ENCODE measurements around the gene YTHDF1.

The YTHDF1 gene

DNA sequence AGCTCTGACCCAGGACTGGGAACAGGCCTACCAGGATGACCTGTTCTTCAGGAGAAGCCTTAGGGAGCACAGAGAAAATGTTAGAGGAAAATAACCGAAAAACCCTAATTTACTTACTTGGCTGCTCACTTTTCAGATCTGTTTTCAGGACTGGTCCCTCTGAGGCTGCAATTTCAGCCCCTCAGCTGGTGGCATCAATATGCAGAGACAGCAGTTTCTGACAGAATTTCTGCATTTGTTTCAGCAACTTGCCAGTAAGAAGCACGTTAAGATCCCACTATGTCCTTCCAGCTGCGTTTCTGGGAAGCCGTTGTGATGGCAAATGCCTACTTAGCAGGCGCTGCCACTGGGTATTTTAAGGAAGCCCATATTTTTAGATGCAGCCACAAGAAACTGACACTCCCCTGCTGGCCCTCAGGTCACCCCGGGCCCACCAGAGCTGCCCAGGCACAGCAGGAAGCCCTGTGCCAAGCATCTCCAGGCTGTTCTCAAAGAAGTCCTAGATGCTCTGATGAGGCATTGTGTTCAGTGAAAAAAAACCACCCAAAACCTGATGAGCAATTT, 7.5 kb downstream of the YTHDF1 start:
- no peak for DNase-seq (ENCODE audit: low spot score)

- peak; percentile 38 for DNase-seq (ENCODE audit: low spot score)
Observed at GRCh38 chr20:63206878-63207277, 9.1 kb downstream of the YTHDF1 start.

DNA sequence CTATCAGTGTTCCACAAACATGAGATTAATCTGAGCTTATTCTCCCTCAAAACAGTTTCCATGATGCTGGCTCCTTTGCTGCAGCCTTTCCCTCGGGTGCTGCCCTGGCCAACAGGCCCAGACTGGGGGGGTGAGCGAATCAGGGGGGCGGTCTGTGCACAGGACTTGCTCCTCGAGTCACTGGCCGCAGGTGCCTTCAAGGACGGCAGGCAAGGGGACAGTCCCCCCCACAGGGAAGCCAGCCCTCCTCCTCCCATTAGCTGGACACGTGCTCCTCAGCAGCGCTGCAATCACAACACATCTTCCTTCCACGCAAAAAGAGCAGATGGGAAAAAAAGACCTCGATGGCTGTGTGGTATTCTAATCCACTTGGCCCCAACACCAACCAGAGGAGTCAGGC, 10.0 kb downstream of the YTHDF1 start:
- DNase-seq (ENCODE audit: low spot score), result no peak

- DNase-seq (ENCODE audit: low spot score), result no peak
Observed at GRCh38 chr20:63204362-63204761, 11.6 kb downstream of the YTHDF1 start.

DNA sequence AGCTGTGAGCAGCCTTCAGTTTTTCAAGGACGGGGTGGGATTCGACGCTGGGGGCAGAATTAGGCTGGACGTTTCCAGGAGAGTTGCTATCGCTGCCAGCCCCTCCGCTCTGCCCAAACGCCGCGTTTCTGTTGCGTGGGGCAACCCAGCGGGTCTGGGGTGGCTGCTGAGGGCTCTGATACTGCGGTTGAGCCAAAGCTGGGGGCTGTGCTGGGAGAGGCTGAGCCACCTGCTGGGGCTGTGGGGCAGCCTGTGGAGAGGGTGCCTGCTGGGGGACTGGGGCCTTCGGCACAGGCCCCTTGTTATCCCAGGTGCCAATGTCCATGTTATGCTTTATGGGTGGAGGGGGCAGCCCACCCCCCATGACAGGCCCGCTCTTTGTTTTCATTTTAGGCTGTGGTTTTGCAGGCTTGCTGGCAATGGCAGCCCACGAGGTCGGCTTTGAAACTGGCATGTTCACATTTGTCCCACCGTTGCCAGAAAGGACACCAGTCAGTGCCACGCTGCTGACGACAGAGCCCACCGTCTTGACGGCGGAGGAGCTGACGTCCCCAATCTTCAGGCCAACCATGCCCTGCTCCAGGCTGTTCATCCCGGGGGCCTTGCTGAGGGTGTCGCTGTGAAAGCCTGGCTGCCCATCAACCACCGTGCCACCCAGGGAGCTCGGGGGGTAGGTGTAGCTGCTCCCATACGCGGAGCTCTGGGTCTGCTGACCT, 13.0 kb downstream of the YTHDF1 start:
- no peak for DNase-seq (ENCODE audit: low spot score)

DNA sequence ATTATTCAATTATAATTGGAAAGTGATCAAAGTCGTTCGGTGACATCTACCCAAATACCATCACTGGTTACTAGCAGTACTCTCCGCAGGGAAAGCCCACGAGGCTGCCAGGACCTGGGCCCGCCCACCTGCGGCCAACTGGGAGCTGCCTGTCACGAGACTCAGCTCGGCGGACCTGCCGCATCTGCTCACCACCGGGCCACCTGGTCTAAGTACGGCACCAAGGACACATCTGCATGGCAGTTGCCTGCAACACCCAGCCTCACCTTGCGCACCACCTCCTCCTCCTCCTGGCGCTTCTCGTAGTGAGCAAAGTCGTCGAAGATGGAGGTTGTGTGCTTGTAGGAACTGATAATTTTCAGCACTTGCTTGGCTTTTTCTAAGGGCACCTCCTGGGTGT, 13.9 kb downstream of the YTHDF1 start:
- DNase-seq (ENCODE audit: low spot score), result no peak

- no peak for DNase-seq (ENCODE audit: low spot score)
Observed at GRCh38 chr20:63198606-63199005, 17.3 kb downstream of the YTHDF1 start.

- DNase-seq (ENCODE audit: low spot score), result no peak
Observed at GRCh38 chr20:63196768-63197470, 19.0 kb downstream of the YTHDF1 start.

DNA sequence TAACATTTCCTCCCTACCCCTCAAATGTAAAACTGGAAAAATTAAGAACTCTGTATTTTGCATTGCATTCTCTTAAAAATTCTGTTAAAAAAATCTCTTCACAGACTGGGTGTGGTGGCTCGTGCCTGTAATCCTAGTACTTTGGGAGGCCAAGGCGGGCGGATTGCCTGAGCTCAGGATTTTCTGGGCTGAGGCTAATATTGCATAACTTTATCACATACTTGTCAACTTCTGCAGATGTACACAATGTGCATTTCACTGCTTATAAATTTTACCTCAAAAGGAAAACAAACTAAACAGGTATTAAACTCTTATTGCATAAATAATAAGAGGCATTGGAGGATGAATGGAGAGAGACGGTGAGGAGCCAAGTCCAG, 21.1 kb downstream of the YTHDF1 start:
- no peak for DNase-seq (ENCODE audit: low spot score)

- no peak for DNase-seq (ENCODE audit: low spot score)
Observed at GRCh38 chr20:63194007-63194796, 21.7 kb downstream of the YTHDF1 start.

- no peak for DNase-seq (ENCODE audit: low spot score)
Observed at GRCh38 chr20:63192721-63193120, 23.2 kb downstream of the YTHDF1 start.

- no peak for DNase-seq (ENCODE audit: low spot score)
Observed at GRCh38 chr20:63191400-63191799, 24.5 kb downstream of the YTHDF1 start.

DNA sequence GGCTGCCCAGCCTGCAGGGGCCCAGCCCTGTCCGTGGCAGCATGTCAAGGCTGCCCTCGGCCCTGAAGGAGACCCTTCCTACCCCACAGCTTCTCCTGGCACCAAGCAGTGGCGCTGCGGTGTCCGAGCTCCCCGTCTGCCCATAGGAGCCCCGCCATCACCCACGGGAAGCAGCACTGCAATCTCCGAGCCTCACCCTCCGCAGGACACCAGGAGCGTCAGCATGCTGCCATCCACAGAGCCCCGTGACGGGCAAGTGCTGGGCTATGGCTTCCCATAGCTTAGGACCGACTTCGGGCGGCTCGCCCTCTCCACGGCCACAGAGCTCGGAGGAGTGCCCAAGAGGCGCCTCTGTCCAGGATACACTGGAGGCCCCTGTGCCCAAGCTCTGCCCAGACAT, 25.1 kb downstream of the YTHDF1 start:
- DNase-seq (ENCODE audit: low spot score), result no peak

DNA sequence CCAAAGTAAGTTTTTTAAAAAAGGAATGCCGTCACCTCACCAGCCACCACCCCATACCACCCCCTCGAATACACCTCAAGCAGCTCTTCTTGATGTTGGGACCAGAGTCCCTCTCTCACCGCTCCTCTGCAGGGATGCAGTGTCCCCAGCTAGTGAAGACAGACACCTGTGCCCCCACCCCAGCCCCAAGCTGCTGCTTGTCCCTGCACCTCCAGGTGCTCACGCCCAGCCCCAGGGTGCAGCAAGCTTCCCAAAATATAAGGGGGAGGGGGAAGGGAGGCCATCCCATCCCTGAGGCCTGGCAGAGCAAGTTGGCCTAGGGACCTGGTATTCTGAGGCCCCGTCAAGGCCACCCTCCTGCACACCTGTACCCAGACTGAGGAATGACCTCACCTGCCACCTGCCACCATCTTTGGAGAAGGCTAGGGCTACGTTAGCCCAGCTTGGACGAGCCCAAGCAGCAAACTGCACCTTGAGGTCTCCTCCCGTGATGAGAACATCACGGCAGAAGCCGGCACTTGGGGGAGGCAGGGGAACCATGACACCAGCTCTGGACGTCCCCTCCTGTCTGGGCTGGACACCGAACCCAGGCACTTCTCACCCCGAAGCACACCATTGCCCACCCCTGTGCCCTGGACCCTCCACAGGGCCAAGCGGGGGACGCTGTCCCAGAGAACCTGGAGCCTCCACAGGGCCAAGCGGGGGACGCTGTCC, 25.9 kb downstream of the YTHDF1 start:
- no peak for DNase-seq (ENCODE audit: low spot score)

GRCh38 chr20:63189322-63189642, 26.6 kb downstream of the YTHDF1 start:
- no peak for DNase-seq (ENCODE audit: low spot score)

- DNase-seq (ENCODE audit: low spot score), result no peak
Observed at GRCh38 chr20:63188641-63189321, 27.1 kb downstream of the YTHDF1 start.

DNA sequence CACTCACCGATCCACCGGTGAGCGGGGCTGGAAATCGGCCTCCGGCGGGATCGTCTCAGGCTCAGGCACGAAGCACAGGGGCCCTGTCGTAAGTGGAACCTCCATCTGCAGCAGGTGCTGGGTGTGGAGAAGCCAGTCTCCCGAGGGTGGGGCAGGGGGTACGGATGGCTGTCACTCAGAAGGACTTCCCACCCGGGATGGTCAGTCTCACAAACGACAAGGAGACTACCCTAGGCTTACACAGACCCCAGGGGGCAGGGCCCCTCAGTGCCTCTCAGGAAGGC, 27.8 kb downstream of the YTHDF1 start:
- DNase-seq (ENCODE audit: low spot score), result no peak

GRCh38 chr20:63187338-63188158, 28.4 kb downstream of the YTHDF1 start:
- DNase-seq (ENCODE audit: low spot score), result no peak

- DNase-seq (ENCODE audit: low spot score), result peak; percentile 42
Observed at GRCh38 chr20:63186528-63187316, 29.2 kb downstream of the YTHDF1 start.

DNA sequence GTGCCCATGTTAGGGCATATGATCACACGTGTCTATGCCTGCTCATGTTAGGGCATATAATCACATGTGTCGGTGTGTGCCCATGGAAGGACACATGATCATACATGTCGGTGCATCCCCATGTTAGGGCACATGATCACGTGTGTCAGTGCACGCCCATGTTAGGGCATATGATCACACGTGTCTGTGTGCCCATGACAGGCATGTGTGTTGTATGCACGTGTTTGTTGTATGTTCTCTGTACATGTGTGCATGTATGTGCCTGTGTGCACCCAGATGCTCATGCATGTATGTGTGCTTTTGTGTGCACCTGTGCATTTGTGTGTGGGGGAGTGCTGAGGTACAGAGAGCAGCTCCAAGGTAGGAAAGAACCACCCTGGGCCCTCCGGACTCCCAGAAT, 29.8 kb downstream of the YTHDF1 start:
- DNase-seq (ENCODE audit: low spot score), result no peak

All from AG08395 (cell line).